Mammary epithelial cell (primary cell): ENCODE data around the gene OR52N4.

Experiments
- EZH2 ChIP-seq: IDR thresholded peaks from 2 replicates; pipeline ENCODE4 v1.6.1; 2012; ENCODE audit warnings: low read length, inconsistent platforms, borderline replicate concordance
- TF ChIP-seq, protein P1 (sequence below), 2 donors: IDR thresholded peaks in 1 of 2; conservative IDR thresholded peaks in 1 of 2; 2 replicates each; pipeline ENCODE4 v1.5.1; 2011 to 2012; ENCODE audit warnings: inconsistent platforms in 2 of 2, low read length in 2 of 2, mild to moderate bottlenecking in 2 of 2, control low read depth in 1 of 2, low read depth in 1 of 2; ENCODE audit not compliant: insufficient read depth in 1 of 2; ENCODE audit errors: extremely low read depth in 1 of 2

DNA sequence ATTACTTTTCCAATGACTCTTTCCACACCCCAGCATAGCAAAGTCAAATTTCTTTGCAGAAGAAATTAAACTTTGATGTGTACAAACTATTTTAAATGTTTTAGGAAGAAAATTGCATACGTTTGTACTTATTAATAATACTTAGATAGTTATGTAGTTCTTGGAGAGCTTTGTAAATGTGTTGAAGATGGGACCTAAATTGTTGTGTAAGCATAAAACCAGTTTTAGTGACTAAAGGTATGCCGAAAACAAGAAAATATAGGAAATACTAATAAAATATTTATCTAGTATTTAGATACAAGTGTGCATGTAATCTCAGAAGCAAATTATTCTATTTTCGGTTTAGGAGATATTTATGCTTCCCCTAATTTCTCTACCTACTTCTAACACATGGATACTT, 4.2 kb upstream of the OR52N4 start:
- TF ChIP-seq EZH2: no peak
- TF ChIP-seq, protein P1, sequence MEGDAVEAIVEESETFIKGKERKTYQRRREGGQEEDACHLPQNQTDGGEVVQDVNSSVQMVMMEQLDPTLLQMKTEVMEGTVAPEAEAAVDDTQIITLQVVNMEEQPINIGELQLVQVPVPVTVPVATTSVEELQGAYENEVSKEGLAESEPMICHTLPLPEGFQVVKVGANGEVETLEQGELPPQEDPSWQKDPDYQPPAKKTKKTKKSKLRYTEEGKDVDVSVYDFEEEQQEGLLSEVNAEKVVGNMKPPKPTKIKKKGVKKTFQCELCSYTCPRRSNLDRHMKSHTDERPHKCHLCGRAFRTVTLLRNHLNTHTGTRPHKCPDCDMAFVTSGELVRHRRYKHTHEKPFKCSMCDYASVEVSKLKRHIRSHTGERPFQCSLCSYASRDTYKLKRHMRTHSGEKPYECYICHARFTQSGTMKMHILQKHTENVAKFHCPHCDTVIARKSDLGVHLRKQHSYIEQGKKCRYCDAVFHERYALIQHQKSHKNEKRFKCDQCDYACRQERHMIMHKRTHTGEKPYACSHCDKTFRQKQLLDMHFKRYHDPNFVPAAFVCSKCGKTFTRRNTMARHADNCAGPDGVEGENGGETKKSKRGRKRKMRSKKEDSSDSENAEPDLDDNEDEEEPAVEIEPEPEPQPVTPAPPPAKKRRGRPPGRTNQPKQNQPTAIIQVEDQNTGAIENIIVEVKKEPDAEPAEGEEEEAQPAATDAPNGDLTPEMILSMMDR (conservative IDR thresholded peaks at IDR 0.05 in 1 of 2, IDR thresholded peaks at IDR 0.05 in 1 of 2; ENCODE audit: extremely low read depth in 1 of 2, insufficient read depth in 1 of 2, low read depth in 1 of 2, low read length in 2 of 2): no peak
